ENCODE data around the gene KIF26B. TPM values are rescaled to one million over a fixed set of nuclear protein-coding genes. Genes with fewer than 3 reads are reported as not detected.

The KIF26B gene
- total and polyA plus RNA-seq, 2 experiments from 2014 or later, result 0.03 to 0.76 TPM

- TF ChIP-seq ZNF462 (CRISPR knock-in tag; IDR thresholded peaks at IDR 0.05) (no peak), POLR2AphosphoS5 (IDR thresholded peaks at IDR 0.05; ENCODE audit: low read depth) (no peak), CREB1 (CRISPR knock-in tag; IDR thresholded peaks at IDR 0.05; ENCODE audit: low read depth) (no peak), ETS1 (IDR thresholded peaks at IDR 0.05) (no peak), CTCF (conservative IDR thresholded peaks at IDR 0.05; ENCODE audit: low read depth in 2 of 2) (no peak)
Measured at GRCh38 chr1:245605480-245606156, 450.8 kb downstream of the KIF26B start (continued).
